SK-N-MC (cell line): ENCODE measurements around the gene CGRRF1.

Source experiments
- EZH2 ChIP-seq: fragments of 200-600 bp; sonication (generic); IDR thresholded peaks from one replicate; pipeline ENCODE4 v1.6.1; 2017; ENCODE audit warnings: antibody characterized with exemption
- FOXP2 ChIP-seq: optimal IDR thresholded peaks from 2 replicates; pipeline ENCODE3; 2011; ENCODE audit warnings: mild to moderate bottlenecking, moderate library complexity; ENCODE audit not compliant: insufficient read depth; ENCODE audit errors: extremely low read length, control extremely low read depth
- POLR2AphosphoS5 ChIP-seq: IDR thresholded peaks from 2 replicates; pipeline ENCODE4 v1.6.1; 2012; ENCODE audit warnings: mild to moderate bottlenecking, low read depth, low read length, borderline replicate concordance

DNA sequence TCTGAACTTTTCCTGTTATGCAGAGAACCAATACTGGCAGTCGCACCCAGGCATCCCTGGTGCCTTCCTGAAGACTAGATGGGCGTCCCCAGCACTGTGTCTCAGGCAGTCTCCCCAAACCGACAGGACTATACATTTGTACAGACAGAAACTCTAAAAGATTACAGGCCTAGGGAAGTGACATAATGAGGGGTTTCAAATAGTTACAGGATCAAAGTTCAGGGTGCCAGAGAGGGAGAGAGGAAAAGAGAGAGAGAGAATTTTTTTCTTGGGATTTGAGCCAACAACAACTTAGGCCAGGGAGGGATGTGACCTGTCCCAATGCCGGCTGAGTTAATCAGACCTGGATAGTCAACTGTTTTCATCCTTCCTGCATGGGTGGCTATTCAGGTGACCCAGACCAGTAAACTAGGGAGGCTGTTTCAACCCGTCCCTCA, 11.6 kb upstream of the CGRRF1 start:
- TF ChIP-seq EZH2 (no peak), POLR2AphosphoS5 (no peak), FOXP2 (no peak)
